Peyer's patch (tissue), 4 donors: ENCODE results near the gene RAB17.

ENCODE experiments used
- POLR2A ChIP-seq, 2 donors: fragments of 450-650 bp; IDR thresholded peaks; one replicate each; pipeline ENCODE4 v1.5.1; 2017; ENCODE audit warnings: antibody characterized with exemption in 2 of 2, mild to moderate bottlenecking in 2 of 2, moderate library complexity in 2 of 2
- TF ChIP-seq, protein P1 (sequence below), 6 experiments: fragments of 450-650 bp in 4 of 6; fragments of 200-600 bp in 2 of 6; sonication (generic) in 1 of 6; IDR thresholded peaks; one replicate each; pipeline ENCODE4 v1.5.1; 2017 to 2019; ENCODE audit warnings: antibody characterized with exemption in 6 of 6, mild to moderate bottlenecking in 3 of 6, moderate library complexity in 1 of 6

DNA sequence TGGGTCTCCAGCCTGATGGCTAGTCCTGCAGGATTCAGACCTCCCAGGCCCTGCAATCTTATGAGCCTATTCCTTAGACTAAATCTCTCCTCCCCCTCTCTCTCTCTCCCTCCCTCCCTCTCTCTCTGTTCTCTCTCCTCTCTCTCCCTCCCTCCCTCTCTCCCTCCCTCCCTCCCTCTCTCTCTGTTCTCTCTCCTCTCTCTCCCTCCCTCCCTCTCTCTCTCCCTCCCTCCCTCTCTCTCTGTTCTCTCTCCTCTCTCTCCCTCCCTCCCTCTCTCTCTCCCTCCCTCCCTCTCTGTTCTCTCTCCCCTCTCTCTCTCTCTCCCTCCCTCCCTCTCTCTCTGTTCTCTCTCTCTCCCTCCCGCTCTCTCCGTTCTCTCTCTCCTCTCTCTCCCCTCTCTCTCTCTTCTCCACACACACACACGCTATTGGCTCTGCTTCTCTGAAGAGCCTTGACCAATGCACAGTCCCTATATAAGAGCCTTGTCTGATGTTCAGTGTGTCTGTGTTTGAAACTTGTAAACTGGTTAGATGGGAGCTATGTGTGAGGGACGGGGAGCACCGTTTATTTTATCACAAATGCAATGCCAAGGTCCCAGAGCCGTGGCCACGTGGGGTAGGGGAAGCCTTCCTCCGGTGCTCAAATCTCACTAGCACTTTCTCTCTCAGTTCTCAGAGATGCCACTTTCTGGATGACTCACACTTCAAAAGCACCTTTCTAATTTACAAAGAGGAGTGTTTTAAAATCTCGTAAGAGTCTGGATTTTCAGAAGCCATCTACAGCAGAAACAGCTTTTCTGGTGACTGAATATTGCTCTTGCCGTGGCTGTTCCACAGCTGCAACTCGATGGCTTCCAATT is 33.5 kb downstream of the RAB17 start:
- TF ChIP-seq, protein P1, sequence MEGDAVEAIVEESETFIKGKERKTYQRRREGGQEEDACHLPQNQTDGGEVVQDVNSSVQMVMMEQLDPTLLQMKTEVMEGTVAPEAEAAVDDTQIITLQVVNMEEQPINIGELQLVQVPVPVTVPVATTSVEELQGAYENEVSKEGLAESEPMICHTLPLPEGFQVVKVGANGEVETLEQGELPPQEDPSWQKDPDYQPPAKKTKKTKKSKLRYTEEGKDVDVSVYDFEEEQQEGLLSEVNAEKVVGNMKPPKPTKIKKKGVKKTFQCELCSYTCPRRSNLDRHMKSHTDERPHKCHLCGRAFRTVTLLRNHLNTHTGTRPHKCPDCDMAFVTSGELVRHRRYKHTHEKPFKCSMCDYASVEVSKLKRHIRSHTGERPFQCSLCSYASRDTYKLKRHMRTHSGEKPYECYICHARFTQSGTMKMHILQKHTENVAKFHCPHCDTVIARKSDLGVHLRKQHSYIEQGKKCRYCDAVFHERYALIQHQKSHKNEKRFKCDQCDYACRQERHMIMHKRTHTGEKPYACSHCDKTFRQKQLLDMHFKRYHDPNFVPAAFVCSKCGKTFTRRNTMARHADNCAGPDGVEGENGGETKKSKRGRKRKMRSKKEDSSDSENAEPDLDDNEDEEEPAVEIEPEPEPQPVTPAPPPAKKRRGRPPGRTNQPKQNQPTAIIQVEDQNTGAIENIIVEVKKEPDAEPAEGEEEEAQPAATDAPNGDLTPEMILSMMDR (IDR thresholded peaks at IDR 0.05): no peak
- TF ChIP-seq POLR2A (IDR thresholded peaks at IDR 0.05): no peak
